Subcutaneous abdominal adipose tissue (tissue), 5 donors: ENCODE data around the gene C10orf62.
A peak's percentile ranks its signal among the peaks of the same experiment; 100 is the strongest.

ENCODE experiments used
- H3K27ac ChIP-seq: one replicate; pipeline ENCODE4 v1.7.0; 2013; ENCODE audit warnings: low read depth, mild to moderate bottlenecking, inconsistent platforms, low read length, moderate library complexity
- H3K27me3 ChIP-seq, 5 donors: one replicate each; pipeline ENCODE4 v1.7.0; 2013; ENCODE audit warnings: low read length in 5 of 5, inconsistent platforms in 1 of 5; ENCODE audit not compliant: control insufficient read depth in 5 of 5, insufficient read depth in 4 of 5
- H3K36me3 ChIP-seq, 5 donors: one replicate each; pipeline ENCODE4 v1.7.0; 2013; ENCODE audit warnings: low read length in 5 of 5; ENCODE audit not compliant: control insufficient read depth in 5 of 5, insufficient read depth in 5 of 5
- H3K4me1 ChIP-seq, 5 donors: one replicate each; pipeline ENCODE4 v1.7.0; 2013; ENCODE audit warnings: low read length in 5 of 5, mild to moderate bottlenecking in 3 of 5, moderate library complexity in 1 of 5; ENCODE audit not compliant: control insufficient read depth in 5 of 5, insufficient read depth in 5 of 5
- H3K4me3 ChIP-seq, 5 donors: one replicate each; pipeline ENCODE4 v1.7.0; 2013; ENCODE audit warnings: low read length in 5 of 5, low read depth in 1 of 5
- H3K9ac ChIP-seq, 5 donors: one replicate each; pipeline ENCODE4 v1.7.0; 2013; ENCODE audit warnings: low read length in 5 of 5, mild to moderate bottlenecking in 4 of 5, moderate library complexity in 3 of 5
- H3K9me3 ChIP-seq, 5 donors: one replicate each; pipeline ENCODE4 v1.7.0; 2013; ENCODE audit warnings: low read length in 5 of 5; ENCODE audit not compliant: control insufficient read depth in 5 of 5
- donor health status: healthy.
- donor health status: healthy.
- donor health status: healthy.
- donor health status: healthy.
- donor health status: healthy.

C10orf62 gene, protein sequence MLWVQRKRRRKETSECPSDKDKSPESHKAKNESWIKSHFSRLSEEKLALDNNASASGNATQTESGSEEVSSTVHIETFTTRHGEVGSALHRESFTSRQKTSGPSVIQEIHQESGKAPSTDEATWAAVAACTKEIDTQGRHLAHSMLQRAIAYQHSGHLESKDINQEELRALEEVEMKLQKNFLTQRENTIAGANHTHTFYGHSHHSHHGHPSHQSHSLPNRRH

GRCh38 chr10:97589479-97589878 is at the start of gene C10orf62:
TSS of gene C10orf62 (plus strand) at chr10:97589721. CDS start at chr10:97589898, 177 bp downstream.
- no peak within 1 kb of the TSS for H3K4me3 ChIP-seq
- no peaks in the 10 kb centered on the region for H3K36me3 ChIP-seq
- H3K9ac ChIP-seq, result no peak within 1 kb of the TSS
- H3K4me1 ChIP-seq, result peaks cover 2 to 33% (median 16%) of the 10 kb centered on the region in 5 donors
- no peak within 1 kb of the TSS for H3K27ac ChIP-seq
- no peaks in the 10 kb centered on the region for H3K9me3 ChIP-seq
- H3K27me3 ChIP-seq, result no peaks in the 10 kb centered on the region

DNA sequence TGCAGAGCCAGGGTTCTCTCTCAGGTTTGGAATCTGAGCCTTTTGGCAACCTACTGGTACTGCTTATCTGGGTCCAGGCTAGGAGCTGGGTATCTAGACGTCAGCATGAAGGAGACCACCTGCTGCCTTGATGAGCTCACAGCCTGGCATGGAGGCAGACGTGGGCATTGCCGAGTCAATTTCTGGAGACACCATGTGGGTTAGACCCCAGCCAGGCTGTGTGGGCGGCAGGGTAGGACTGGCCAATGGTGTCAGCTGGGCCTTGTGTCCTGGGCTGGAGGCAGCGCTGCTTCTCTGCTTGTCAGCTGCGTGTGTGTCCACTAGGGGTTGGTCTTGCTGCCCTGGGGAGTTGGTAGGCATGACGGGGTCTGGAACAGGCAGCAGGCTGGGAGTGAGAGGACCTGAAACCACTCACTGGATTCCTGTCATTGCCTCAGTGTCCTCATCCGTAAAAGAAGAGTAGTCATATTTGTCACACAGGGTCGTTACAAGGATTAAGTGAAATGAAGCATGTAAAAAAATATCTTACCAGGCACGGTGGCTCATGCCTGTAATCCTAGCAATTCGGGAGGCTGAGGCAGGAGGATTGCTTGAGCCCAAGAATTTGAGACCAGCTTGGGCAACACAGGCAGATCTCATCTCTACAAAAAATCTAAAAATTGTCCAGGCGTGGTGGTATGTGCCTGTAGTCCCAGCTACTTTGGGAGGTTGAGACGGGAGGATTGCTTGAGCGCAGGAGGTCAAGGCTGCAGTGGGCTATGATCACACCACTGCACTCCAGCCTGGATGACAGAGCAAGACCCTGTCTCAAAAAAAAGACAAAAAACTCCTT is 48.6 kb upstream of the C10orf62 start:
- H3K9me3 ChIP-seq, result no peaks in the 10 kb centered on the region
- H3K9ac ChIP-seq, result peak overlapping the region in 4 of 5 donors; percentile 0 to 16 (median 10)
- H3K4me1 ChIP-seq, result peaks cover 18 to 61% (median 55%) of the 10 kb centered on the region in 5 donors
- peaks cover 0 to 2% (median 0%) of the 10 kb centered on the region in 5 donors for H3K27me3 ChIP-seq
- H3K4me3 ChIP-seq, result no peak overlapping the region
- no peaks in the 10 kb centered on the region for H3K36me3 ChIP-seq
- peak overlapping the region; percentile 98 for H3K27ac ChIP-seq

- Histone ChIP-seq H3K4me3 (peak overlapping the region in 2 of 5 donors; percentile 14 to 33), H3K27ac (peak overlapping the region; percentile 98), H3K27me3 (peaks cover 0 to 2% (median 0%) of the 10 kb centered on the region in 5 donors), H3K9me3 (no peaks in the 10 kb centered on the region), H3K9ac (peak overlapping the region in 4 of 5 donors; percentile 17 to 61 (median 42)), H3K36me3 (no peaks in the 10 kb centered on the region), H3K4me1 (peaks cover 20 to 76% (median 55%) of the 10 kb centered on the region in 5 donors)
Measured at GRCh38 chr10:97542169-97543024, 47.1 kb upstream of the C10orf62 start.

- Histone ChIP-seq H3K9ac (peak overlapping the region in 4 of 5 donors; percentile 17 to 61 (median 42)), H3K36me3 (no peaks in the 10 kb centered on the region), H3K27me3 (peaks cover 0 to 2% (median 0%) of the 10 kb centered on the region in 5 donors), H3K4me3 (peak overlapping the region in 2 of 5 donors; percentile 14 to 33), H3K4me1 (peaks cover 20 to 82% (median 55%) of the 10 kb centered on the region in 5 donors), H3K9me3 (no peaks in the 10 kb centered on the region), H3K27ac (peak overlapping the region; percentile 98)
Measured at GRCh38 chr10:97543025-97543546, 46.4 kb upstream of the C10orf62 start.

GRCh38 chr10:97546456-97547270 is 42.9 kb upstream of the C10orf62 start:
- no peak overlapping the region for H3K4me3 ChIP-seq
- no peaks in the 10 kb centered on the region for H3K36me3 ChIP-seq
- H3K27ac ChIP-seq, result no peak overlapping the region
- peaks cover 0 to 2% (median 0%) of the 10 kb centered on the region in 5 donors for H3K27me3 ChIP-seq
- no peak overlapping the region for H3K9ac ChIP-seq
- peaks cover 16 to 57% (median 29%) of the 10 kb centered on the region in 5 donors for H3K4me1 ChIP-seq
- no peaks in the 10 kb centered on the region for H3K9me3 ChIP-seq

- Histone ChIP-seq H3K27ac (no peak overlapping the region), H3K4me3 (no peak overlapping the region), H3K9me3 (no peaks in the 10 kb centered on the region), H3K4me1 (peaks cover 14 to 51% (median 24%) of the 10 kb centered on the region in 5 donors), H3K9ac (no peak overlapping the region), H3K36me3 (no peaks in the 10 kb centered on the region), H3K27me3 (peaks cover 0 to 2% (median 0%) of the 10 kb centered on the region in 5 donors)
Measured at GRCh38 chr10:97547271-97547600, 42.3 kb upstream of the C10orf62 start.

GRCh38 chr10:97547962-97548361 is 41.6 kb upstream of the C10orf62 start:
- H3K27me3 ChIP-seq, result no peaks in the 10 kb centered on the region
- no peak overlapping the region for H3K27ac ChIP-seq
- no peak overlapping the region for H3K9ac ChIP-seq
- peaks cover 7 to 44% (median 17%) of the 10 kb centered on the region in 5 donors for H3K4me1 ChIP-seq
- H3K9me3 ChIP-seq, result no peaks in the 10 kb centered on the region
- no peaks in the 10 kb centered on the region for H3K36me3 ChIP-seq
- H3K4me3 ChIP-seq, result no peak overlapping the region

- H3K9ac ChIP-seq, result no peak overlapping the region
- H3K9me3 ChIP-seq, result no peaks in the 10 kb centered on the region
- H3K4me3 ChIP-seq, result no peak overlapping the region
- H3K4me1 ChIP-seq, result peaks cover 3 to 45% (median 14%) of the 10 kb centered on the region in 5 donors
- H3K36me3 ChIP-seq, result no peaks in the 10 kb centered on the region
- H3K27me3 ChIP-seq, result no peaks in the 10 kb centered on the region
- no peak overlapping the region for H3K27ac ChIP-seq
Measured at GRCh38 chr10:97548828-97549455, 40.6 kb upstream of the C10orf62 start.
